K562 (cell line): ENCODE measurements around the gene SYK. TPM values are rescaled to one million over a fixed set of nuclear protein-coding genes. Genes with fewer than 3 reads are reported as not detected.

Experiments used
- ATAC-seq: fragments of 200-7000 bp; cut with Tn5 transposase; 3 replicates; pipeline ENCODE4 v1.9.1; 2020; ENCODE audit warnings: moderate library complexity
- BruUV-seq: library from RNA; stranded (reverse); fragments of 400-500 nt; replicated peaks from 2 replicates; lab custom pipeline; 2021; lab: Mats Ljungman, UMichigan
- CTCF ChIA-PET: fragments of 300-600 bp; formaldehyde crosslinking; extraction: SDS; loops from one replicate; lab custom pipeline; 2021; ENCODE audit warnings: low intra/inter-chr PET ratio; lab: Yijun Ruan, JAX
- POLR2A ChIA-PET: fragments of 300-600, 350-650 bp; sonication (Branson Sonifier 250); formaldehyde crosslinking; extraction: SDS; loops from one replicate; lab custom pipeline; 2021; ENCODE audit warnings: antibody characterized with exemption, inconsistent platforms; lab: Yijun Ruan, JAX
- DNase-seq, 4 experiments: peaks; one replicate each; pipeline versions ENCODE4 v3.0.0 to v3.0.0-alpha.2; 2011 to 2018; ENCODE audit warnings: low spot score in 3 of 4, mixed read lengths in 3 of 4; ENCODE audit errors: extremely low read depth in 1 of 4
- FAIRE-seq: peaks from 2 replicates; lab custom pipeline; 2011; peaks lifted over from hg19 to GRCh38; lab: Jason Lieb, UNC
- H2AFZ ChIP-seq: 2 replicates; pipeline ENCODE4 v1.6.0; 2011; ENCODE audit warnings: low read depth, low read length, control low read depth, inconsistent platforms
- H3K27ac ChIP-seq: fragments of 200-600 bp; 3 replicates; pipeline ENCODE4 v1.8.0; 2011; ENCODE audit warnings: low read depth, mild to moderate bottlenecking, control low read depth, inconsistent platforms, low read length, moderate library complexity, mixed read lengths; ENCODE audit errors: extremely low read depth
- H3K27me3 ChIP-seq, 2 experiments: fragments of 300-600 bp in 1 of 2; 2 replicates in 1 of 2; 3 replicates in 1 of 2; pipeline versions ENCODE4 v1.6.0 to v1.8.0; 2011; ENCODE audit warnings: inconsistent platforms in 2 of 2, low read length in 2 of 2, mild to moderate bottlenecking in 1 of 2, mixed read lengths in 1 of 2, moderate library complexity in 1 of 2; ENCODE audit not compliant: control insufficient read depth in 2 of 2, insufficient read depth in 2 of 2
- H3K36me3 ChIP-seq: fragments of 300-600 bp; 3 replicates; pipeline ENCODE4 v1.8.0; 2011; ENCODE audit warnings: mild to moderate bottlenecking, low read length, inconsistent platforms; ENCODE audit not compliant: control insufficient read depth, insufficient read depth
- H3K4me1 ChIP-seq, 2 experiments: fragments of 200-600 bp in 1 of 2; replicated peaks in 1 of 2; 2 replicates in 1 of 2; 3 replicates in 1 of 2; pipeline versions ENCODE4 v1.5.1 to v1.8.0; 2011; ENCODE audit warnings: inconsistent platforms in 2 of 2, low read length in 2 of 2, mild to moderate bottlenecking in 1 of 2, mixed read lengths in 1 of 2, moderate library complexity in 1 of 2; ENCODE audit not compliant: control insufficient read depth in 2 of 2, insufficient read depth in 2 of 2
- H3K4me2 ChIP-seq: 2 replicates; pipeline ENCODE4 v1.6.1; 2011; ENCODE audit warnings: low read length, control low read depth, inconsistent platforms, mixed read lengths; ENCODE audit not compliant: insufficient read depth
- H3K4me3 ChIP-seq: fragments of 200-600 bp; sonication (generic), shearing (Covaris generic); 2 replicates; pipeline ENCODE4 v1.5.1; 2016; ENCODE audit warnings: control low read depth, inconsistent platforms
- H3K79me2 ChIP-seq: fragments of 200-600 bp; 3 replicates; pipeline ENCODE4 v1.8.0; 2011; ENCODE audit warnings: low read length, inconsistent platforms; ENCODE audit not compliant: control insufficient read depth, insufficient read depth
- H3K9ac ChIP-seq, 2 experiments: 2 replicates each; pipeline versions ENCODE4 v1.6.0 to v1.6.1; 2011; ENCODE audit warnings: low read depth in 2 of 2, low read length in 2 of 2, control low read depth in 1 of 2, inconsistent platforms in 1 of 2, mild to moderate bottlenecking in 1 of 2, mixed read lengths in 1 of 2; ENCODE audit not compliant: insufficient read depth in 1 of 2
- H3K9me1 ChIP-seq: one replicate; pipeline ENCODE4 v1.6.0; 2011; ENCODE audit warnings: inconsistent platforms, mild to moderate bottlenecking, low read length, moderate library complexity; ENCODE audit not compliant: control insufficient read depth, insufficient read depth
- H3K9me3 ChIP-seq: replicated peaks from 2 replicates; pipeline ENCODE4 v1.5.1; 2011; ENCODE audit warnings: low read depth, low read length, inconsistent platforms; ENCODE audit not compliant: control insufficient read depth, insufficient read depth
- H4K20me1 ChIP-seq: replicated peaks from 2 replicates; pipeline ENCODE4 v1.6.1; 2011; ENCODE audit warnings: low read length, inconsistent platforms, mixed read lengths; ENCODE audit not compliant: control insufficient read depth, insufficient read depth
- HDGF ChIP-seq: fragments of 450-650 bp; IDR thresholded peaks from 2 replicates; pipeline ENCODE4 v1.6.1; 2016
- HLTF ChIP-seq: fragments of 450-650 bp; IDR thresholded peaks from 2 replicates; pipeline ENCODE4 v1.6.1; 2016
- LCOR ChIP-seq: sonication (generic); formaldehyde crosslinking; IDR thresholded peaks from 2 replicates; pipeline ENCODE4 v1.8.0; 2022; ENCODE audit warnings: mild to moderate bottlenecking, missing genetic modification reagents
- ZNF583 ChIP-seq: fragments of 250-450 bp; sonication (Bioruptor Pico); IDR thresholded peaks from 2 replicates; pipeline ENCODE4 v1.4.0; 2020
- WGBS: fragments of 100-300 bp; shearing (Covaris generic); methylation state at CpG from one replicate; pipeline ENCODE4 v1.1.6; 2016; ENCODE audit warnings: low coverage, mixed read lengths; ENCODE audit not compliant: insufficient coverage; ENCODE audit errors: missing lambda C conversion rate; 5-methylcytosine and 5-hydroxymethylcytosine counted together
- in situ Hi-C: fragments of 300-500 bp; cut with MboI; formaldehyde crosslinking; loops from 4 replicates; pipeline ENCODE4 v1.15.0; 2018; ENCODE audit warnings: inconsistent platforms, mixed read lengths
- intact Hi-C: fragments of 100-400 bp; cut with micrococcal nuclease; formaldehyde crosslinking; loops from 2 replicates; pipeline ENCODE4 v1.14.2; 2022
- polyA plus RNA-seq, 8 experiments: library from polyadenylated mRNA; depleted of rRNA in 4 of 8; stranded (reverse) in 5 of 8; unstranded in 3 of 8; fragments of >200 nt; fragmentation: Nextera tagmentation in 2 of 8; fragmentation: Illumina TruSeq in 1 of 8; extraction: Ambion mirVana in 2 of 8; extraction: Trizol in 1 of 8; gene quantifications; 2 replicates each; pipeline versions ENCODE4 v1.2.1 to v1.2.3, GENCODE V29; 2011 to 2014; ENCODE audit warnings: inconsistent platforms in 1 of 8, missing spikeins in 1 of 8
- total RNA-seq, 7 experiments: library from RNA; depleted of rRNA in 6 of 7; stranded (reverse); fragments of >200 nt in 6 of 7; fragmentation: Illumina TruSeq in 2 of 7; extraction: Trizol in 2 of 7; gene quantifications; 2 replicates each; pipeline versions ENCODE4 v1.2.1 to v1.2.3, GENCODE V29; 2011 to 2021; ENCODE audit warnings: low replicate concordance in 1 of 7
- TF ChIP-seq, protein P1 (sequence below), 2 experiments: fragments of 450-650 bp; IDR thresholded peaks; 2 replicates each; pipeline ENCODE4 v1.6.1; 2018; ENCODE audit warnings: mild to moderate bottlenecking in 2 of 2, low read depth in 1 of 2; ENCODE audit not compliant: partially characterized antibody in 2 of 2
- TF ChIP-seq, protein P2 (sequence below): sonication (generic); formaldehyde crosslinking; IDR thresholded peaks from 2 replicates; pipeline ENCODE4 v1.8.0; 2022; ENCODE audit warnings: mild to moderate bottlenecking, missing genetic modification reagents
- TF ChIP-seq, protein P3 (sequence below): fragments of 450-650 bp; formaldehyde crosslinking; IDR thresholded peaks from 2 replicates; pipeline ENCODE4 v1.4.0; 2020; ENCODE audit warnings: mild to moderate bottlenecking, mixed read lengths
- TF ChIP-seq, protein P4 (sequence below): fragments of 250-450 bp; sonication (Bioruptor Pico); IDR thresholded peaks from 2 replicates; pipeline ENCODE4 v1.6.1; 2021; ENCODE audit warnings: mild to moderate bottlenecking
- TF ChIP-seq, protein P5 (sequence below): fragments of 150-350 bp; IDR thresholded peaks from 2 replicates; pipeline ENCODE4 v1.6.1; 2014; ENCODE audit warnings: low read depth, mild to moderate bottlenecking, low read length, borderline replicate concordance
- TF ChIP-seq, protein P6 (sequence below): sonication (generic); formaldehyde crosslinking; IDR thresholded peaks from 2 replicates; pipeline ENCODE4 v1.8.0; 2022; ENCODE audit warnings: mild to moderate bottlenecking, missing genetic modification reagents

The SYK gene
- total and polyA plus RNA-seq, 9 of the 15 experiments (the other 6 are each of a cell fraction or from before 2014, with no cell fraction given) = 3.9 to 32.7 (median 16.7) TPM

DNA sequence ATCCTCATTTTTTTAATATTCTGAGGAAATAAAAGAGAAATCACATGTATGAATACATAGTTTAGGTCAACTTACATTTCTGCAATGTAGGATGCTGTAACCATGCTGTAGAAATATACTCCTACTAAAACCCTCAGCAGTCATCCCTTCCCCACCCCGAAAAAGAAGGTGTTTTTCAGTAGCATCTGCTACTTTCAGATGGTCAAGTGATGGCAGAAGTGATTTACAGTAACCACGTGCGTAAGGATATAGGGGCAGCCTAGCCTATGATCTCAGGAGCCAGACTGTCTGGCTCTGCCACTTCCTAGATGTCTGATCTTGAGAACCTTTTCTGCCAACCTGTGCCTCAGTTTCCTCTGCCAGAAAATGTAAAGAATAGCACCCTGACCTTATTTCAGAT, 26.0 kb upstream of the SYK start:
- no peaks in the 10 kb centered on the region for H3K79me2 ChIP-seq
- H2AFZ ChIP-seq = no peak overlapping the region
- in situ Hi-C loops = no loop called here
- no peak overlapping the region for H3K27ac ChIP-seq
- 0% methylated on average over 3 of the region's 3 CpGs for WGBS
- BruUV-seq = no TSS peak
- H3K4me2 ChIP-seq = no peak overlapping the region
- H3K9me3 ChIP-seq = no peaks in the 10 kb centered on the region
- H3K27me3 ChIP-seq = no peaks in the 10 kb centered on the region
- H3K4me1 ChIP-seq = no peaks in the 10 kb centered on the region
- ChIA-PET POLR2A (no interaction called here), CTCF (no interaction called here)
- ATAC-seq = no peak
- H3K4me3 ChIP-seq = no peak overlapping the region
- H3K9ac ChIP-seq = no peak overlapping the region
- H3K9me1 ChIP-seq = no peaks in the 10 kb centered on the region
- H4K20me1 ChIP-seq = no peaks in the 10 kb centered on the region
- FAIRE-seq = no peak
- no peaks in the 10 kb centered on the region for H3K36me3 ChIP-seq
- intact Hi-C loops = loop anchor here (2.0 kb wide), 1 partner anchor 95 kb away; no protein-coding TSS in a partner anchor
- no peak for DNase-seq
- TF ChIP-seq, protein P1, sequence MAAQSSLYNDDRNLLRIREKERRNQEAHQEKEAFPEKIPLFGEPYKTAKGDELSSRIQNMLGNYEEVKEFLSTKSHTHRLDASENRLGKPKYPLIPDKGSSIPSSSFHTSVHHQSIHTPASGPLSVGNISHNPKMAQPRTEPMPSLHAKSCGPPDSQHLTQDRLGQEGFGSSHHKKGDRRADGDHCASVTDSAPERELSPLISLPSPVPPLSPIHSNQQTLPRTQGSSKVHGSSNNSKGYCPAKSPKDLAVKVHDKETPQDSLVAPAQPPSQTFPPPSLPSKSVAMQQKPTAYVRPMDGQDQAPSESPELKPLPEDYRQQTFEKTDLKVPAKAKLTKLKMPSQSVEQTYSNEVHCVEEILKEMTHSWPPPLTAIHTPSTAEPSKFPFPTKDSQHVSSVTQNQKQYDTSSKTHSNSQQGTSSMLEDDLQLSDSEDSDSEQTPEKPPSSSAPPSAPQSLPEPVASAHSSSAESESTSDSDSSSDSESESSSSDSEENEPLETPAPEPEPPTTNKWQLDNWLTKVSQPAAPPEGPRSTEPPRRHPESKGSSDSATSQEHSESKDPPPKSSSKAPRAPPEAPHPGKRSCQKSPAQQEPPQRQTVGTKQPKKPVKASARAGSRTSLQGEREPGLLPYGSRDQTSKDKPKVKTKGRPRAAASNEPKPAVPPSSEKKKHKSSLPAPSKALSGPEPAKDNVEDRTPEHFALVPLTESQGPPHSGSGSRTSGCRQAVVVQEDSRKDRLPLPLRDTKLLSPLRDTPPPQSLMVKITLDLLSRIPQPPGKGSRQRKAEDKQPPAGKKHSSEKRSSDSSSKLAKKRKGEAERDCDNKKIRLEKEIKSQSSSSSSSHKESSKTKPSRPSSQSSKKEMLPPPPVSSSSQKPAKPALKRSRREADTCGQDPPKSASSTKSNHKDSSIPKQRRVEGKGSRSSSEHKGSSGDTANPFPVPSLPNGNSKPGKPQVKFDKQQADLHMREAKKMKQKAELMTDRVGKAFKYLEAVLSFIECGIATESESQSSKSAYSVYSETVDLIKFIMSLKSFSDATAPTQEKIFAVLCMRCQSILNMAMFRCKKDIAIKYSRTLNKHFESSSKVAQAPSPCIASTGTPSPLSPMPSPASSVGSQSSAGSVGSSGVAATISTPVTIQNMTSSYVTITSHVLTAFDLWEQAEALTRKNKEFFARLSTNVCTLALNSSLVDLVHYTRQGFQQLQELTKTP (IDR thresholded peaks at IDR 0.05; ENCODE audit: low read depth in 1 of 2, partially characterized antibody in 2 of 2) = no peak
- TF ChIP-seq, protein P2, sequence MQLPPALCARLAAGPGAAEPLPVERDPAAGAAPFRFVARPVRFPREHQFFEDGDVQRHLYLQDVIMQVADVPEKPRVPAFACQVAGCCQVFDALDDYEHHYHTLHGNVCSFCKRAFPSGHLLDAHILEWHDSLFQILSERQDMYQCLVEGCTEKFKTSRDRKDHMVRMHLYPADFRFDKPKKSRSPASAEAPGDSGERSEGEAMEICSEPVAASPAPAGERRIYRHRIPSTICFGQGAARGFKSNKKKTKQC (CRISPR knock-in tag) = no peak
- TF ChIP-seq ZNF583 (CRISPR knock-in tag) (no peak), HLTF (no peak), HDGF (no peak), LCOR (CRISPR knock-in tag) (no peak)
- TF ChIP-seq, protein P3, sequence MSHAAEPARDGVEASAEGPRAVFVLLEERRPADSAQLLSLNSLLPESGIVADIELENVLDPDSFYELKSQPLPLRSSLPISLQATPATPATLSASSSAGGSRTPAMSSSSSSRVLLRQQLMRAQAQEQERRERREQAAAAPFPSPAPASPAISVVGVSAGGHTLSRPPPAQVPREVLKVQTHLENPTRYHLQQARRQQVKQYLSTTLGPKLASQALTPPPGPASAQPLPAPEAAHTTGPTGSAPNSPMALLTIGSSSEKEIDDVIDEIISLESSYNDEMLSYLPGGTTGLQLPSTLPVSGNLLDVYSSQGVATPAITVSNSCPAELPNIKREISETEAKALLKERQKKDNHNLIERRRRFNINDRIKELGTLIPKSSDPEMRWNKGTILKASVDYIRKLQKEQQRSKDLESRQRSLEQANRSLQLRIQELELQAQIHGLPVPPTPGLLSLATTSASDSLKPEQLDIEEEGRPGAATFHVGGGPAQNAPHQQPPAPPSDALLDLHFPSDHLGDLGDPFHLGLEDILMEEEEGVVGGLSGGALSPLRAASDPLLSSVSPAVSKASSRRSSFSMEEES (CRISPR knock-in tag) = no peak
- TF ChIP-seq, protein P4, sequence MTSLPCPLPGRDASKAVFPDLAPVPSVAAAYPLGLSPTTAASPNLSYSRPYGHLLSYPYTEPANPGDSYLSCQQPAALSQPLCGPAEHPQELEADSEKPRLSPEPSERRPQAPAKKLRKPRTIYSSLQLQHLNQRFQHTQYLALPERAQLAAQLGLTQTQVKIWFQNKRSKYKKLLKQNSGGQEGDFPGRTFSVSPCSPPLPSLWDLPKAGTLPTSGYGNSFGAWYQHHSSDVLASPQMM (CRISPR knock-in tag) = no peak
- TF ChIP-seq, protein P5, sequence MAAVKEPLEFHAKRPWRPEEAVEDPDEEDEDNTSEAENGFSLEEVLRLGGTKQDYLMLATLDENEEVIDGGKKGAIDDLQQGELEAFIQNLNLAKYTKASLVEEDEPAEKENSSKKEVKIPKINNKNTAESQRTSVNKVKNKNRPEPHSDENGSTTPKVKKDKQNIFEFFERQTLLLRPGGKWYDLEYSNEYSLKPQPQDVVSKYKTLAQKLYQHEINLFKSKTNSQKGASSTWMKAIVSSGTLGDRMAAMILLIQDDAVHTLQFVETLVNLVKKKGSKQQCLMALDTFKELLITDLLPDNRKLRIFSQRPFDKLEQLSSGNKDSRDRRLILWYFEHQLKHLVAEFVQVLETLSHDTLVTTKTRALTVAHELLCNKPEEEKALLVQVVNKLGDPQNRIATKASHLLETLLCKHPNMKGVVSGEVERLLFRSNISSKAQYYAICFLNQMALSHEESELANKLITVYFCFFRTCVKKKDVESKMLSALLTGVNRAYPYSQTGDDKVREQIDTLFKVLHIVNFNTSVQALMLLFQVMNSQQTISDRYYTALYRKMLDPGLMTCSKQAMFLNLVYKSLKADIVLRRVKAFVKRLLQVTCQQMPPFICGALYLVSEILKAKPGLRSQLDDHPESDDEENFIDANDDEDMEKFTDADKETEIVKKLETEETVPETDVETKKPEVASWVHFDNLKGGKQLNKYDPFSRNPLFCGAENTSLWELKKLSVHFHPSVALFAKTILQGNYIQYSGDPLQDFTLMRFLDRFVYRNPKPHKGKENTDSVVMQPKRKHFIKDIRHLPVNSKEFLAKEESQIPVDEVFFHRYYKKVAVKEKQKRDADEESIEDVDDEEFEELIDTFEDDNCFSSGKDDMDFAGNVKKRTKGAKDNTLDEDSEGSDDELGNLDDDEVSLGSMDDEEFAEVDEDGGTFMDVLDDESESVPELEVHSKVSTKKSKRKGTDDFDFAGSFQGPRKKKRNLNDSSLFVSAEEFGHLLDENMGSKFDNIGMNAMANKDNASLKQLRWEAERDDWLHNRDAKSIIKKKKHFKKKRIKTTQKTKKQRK = no peak
- TF ChIP-seq, protein P6, sequence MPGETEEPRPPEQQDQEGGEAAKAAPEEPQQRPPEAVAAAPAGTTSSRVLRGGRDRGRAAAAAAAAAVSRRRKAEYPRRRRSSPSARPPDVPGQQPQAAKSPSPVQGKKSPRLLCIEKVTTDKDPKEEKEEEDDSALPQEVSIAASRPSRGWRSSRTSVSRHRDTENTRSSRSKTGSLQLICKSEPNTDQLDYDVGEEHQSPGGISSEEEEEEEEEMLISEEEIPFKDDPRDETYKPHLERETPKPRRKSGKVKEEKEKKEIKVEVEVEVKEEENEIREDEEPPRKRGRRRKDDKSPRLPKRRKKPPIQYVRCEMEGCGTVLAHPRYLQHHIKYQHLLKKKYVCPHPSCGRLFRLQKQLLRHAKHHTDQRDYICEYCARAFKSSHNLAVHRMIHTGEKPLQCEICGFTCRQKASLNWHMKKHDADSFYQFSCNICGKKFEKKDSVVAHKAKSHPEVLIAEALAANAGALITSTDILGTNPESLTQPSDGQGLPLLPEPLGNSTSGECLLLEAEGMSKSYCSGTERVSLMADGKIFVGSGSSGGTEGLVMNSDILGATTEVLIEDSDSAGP (CRISPR knock-in tag) = no peak
